GM23338 (cell line): ENCODE measurements around the gene TPMT. TPM values are rescaled to one million over a fixed set of nuclear protein-coding genes. Genes with fewer than 3 reads are reported as not detected.

Experiments
- ATAC-seq: fragments of 200-7000 bp; cut with Tn5 transposase; 3 replicates; pipeline ENCODE4 v1.9.1; 2020
- DNase-seq: peaks from one replicate; pipeline ENCODE4 v3.0.0-alpha.2; 2015; ENCODE audit warnings: low spot score
- H2AFZ ChIP-seq: fragments of 200-600 bp; sonication (generic); 2 replicates; pipeline ENCODE4 v1.8.0; 2016; ENCODE audit warnings: antibody characterized with exemption, mild to moderate bottlenecking, moderate library complexity
- H3F3A ChIP-seq: fragments of 200-600 bp; sonication (generic); replicated peaks from 2 replicates; pipeline ENCODE4 v1.8.0; 2017; ENCODE audit warnings: antibody characterized with exemption, mixed run types, low read depth
- H3K27ac ChIP-seq: fragments of 200-600 bp; sonication (generic); 2 replicates; pipeline ENCODE4 v1.6.1; 2016; ENCODE audit warnings: low read depth
- H3K27me3 ChIP-seq: fragments of 200-600 bp; sonication (generic); 2 replicates; pipeline ENCODE4 v1.8.0; 2016; ENCODE audit warnings: mild to moderate bottlenecking, mixed run types, moderate library complexity; ENCODE audit not compliant: insufficient read depth
- H3K36me3 ChIP-seq: fragments of 200-600 bp; sonication (generic); 2 replicates; pipeline ENCODE4 v1.8.0; 2016; ENCODE audit warnings: mild to moderate bottlenecking; ENCODE audit not compliant: insufficient read depth
- H3K4me1 ChIP-seq: fragments of 200-600 bp; sonication (generic); 2 replicates; pipeline ENCODE4 v1.8.0; 2016; ENCODE audit warnings: mild to moderate bottlenecking, moderate library complexity; ENCODE audit not compliant: insufficient read depth
- H3K4me2 ChIP-seq: fragments of 200-600 bp; sonication (generic); 2 replicates; pipeline ENCODE4 v1.7.1; 2017; ENCODE audit warnings: mixed run types
- H3K4me3 ChIP-seq: fragments of 200-600 bp; sonication (generic); 2 replicates; pipeline ENCODE4 v1.6.1; 2016; ENCODE audit warnings: mixed run types
- H3K79me2 ChIP-seq: fragments of 200-600 bp; sonication (generic); replicated peaks from 2 replicates; pipeline ENCODE4 v1.8.0; 2017; ENCODE audit warnings: mild to moderate bottlenecking; ENCODE audit not compliant: insufficient read depth
- H3K9me2 ChIP-seq: fragments of 200-600 bp; sonication (generic); 2 replicates; pipeline ENCODE4 v1.8.0; 2017; ENCODE audit not compliant: insufficient read depth
- H4K20me1 ChIP-seq: fragments of 200-600 bp; sonication (generic); replicated peaks from 2 replicates; pipeline ENCODE4 v1.8.0; 2017; ENCODE audit warnings: mild to moderate bottlenecking; ENCODE audit not compliant: insufficient read depth
- H3K27ac Mint-ChIP-seq: 2 replicates; pipeline ENCODE4 v1.8.0; 2020; ENCODE audit warnings: inconsistent platforms, mild to moderate bottlenecking, moderate library complexity, mixed read lengths
- H3K27me3 Mint-ChIP-seq: 3 replicates; pipeline ENCODE4 v1.8.0; 2022; ENCODE audit warnings: low read depth, mild to moderate bottlenecking, moderate library complexity, mixed read lengths, inconsistent platforms; ENCODE audit not compliant: insufficient read depth, poor library complexity
- H3K36me3 Mint-ChIP-seq: 3 replicates; pipeline ENCODE4 v1.8.0; 2021; ENCODE audit warnings: low read depth, mild to moderate bottlenecking, inconsistent platforms, moderate library complexity, mixed read lengths
- H3K4me1 Mint-ChIP-seq: 3 replicates; pipeline ENCODE4 v1.8.0; 2020; ENCODE audit warnings: mild to moderate bottlenecking, inconsistent platforms, mixed read lengths
- H3K4me3 Mint-ChIP-seq: 3 replicates; pipeline ENCODE4 v1.8.0; 2021; ENCODE audit warnings: moderate library complexity, mild to moderate bottlenecking, inconsistent platforms, mixed read lengths
- H3K9me3 Mint-ChIP-seq: 3 replicates; pipeline ENCODE4 v1.8.0; 2020; ENCODE audit warnings: moderate library complexity, mild to moderate bottlenecking, inconsistent platforms, mixed read lengths
- CREB1 ChIP-seq: fragments of 250-450 bp; sonication (Bioruptor Pico); IDR thresholded peaks from 2 replicates; pipeline ENCODE4 v1.5.0; 2020; ENCODE audit warnings: low read depth, mild to moderate bottlenecking, moderate library complexity
- CTCF ChIP-seq, 2 experiments: fragments of 200-600 bp in 1 of 2; sonication (generic) in 1 of 2; conservative IDR thresholded peaks; 2 replicates each; pipeline versions ENCODE4 v1.5.1 to v1.6.1; 2016 to 2017; ENCODE audit warnings: antibody characterized with exemption in 2 of 2, low read depth in 2 of 2, mild to moderate bottlenecking in 2 of 2, moderate library complexity in 1 of 2
- EZH2 ChIP-seq: fragments of 200-600 bp; sonication (generic); IDR thresholded peaks from one replicate; pipeline ENCODE4 v1.8.0; 2017; ENCODE audit warnings: antibody characterized with exemption, mild to moderate bottlenecking, low read depth; ENCODE audit not compliant: unreplicated experiment
- EZH2phosphoT487 ChIP-seq: fragments of 200-600 bp; sonication (generic); IDR thresholded peaks from one replicate; pipeline ENCODE4 v1.8.1; 2018; ENCODE audit warnings: antibody characterized with exemption; ENCODE audit not compliant: unreplicated experiment
- JUNB ChIP-seq: IDR thresholded peaks from one replicate; pipeline ENCODE4 v1.6.1; 2016; ENCODE audit warnings: antibody characterized with exemption; ENCODE audit not compliant: unreplicated experiment
- NANOG ChIP-seq: IDR thresholded peaks from 2 replicates; pipeline ENCODE4 v1.6.1; 2016; ENCODE audit warnings: antibody characterized with exemption, borderline replicate concordance
- POLR2AphosphoS5 ChIP-seq: IDR thresholded peaks from 2 replicates; pipeline ENCODE4 v1.6.1; 2016; ENCODE audit warnings: antibody characterized with exemption, low read depth
- REST ChIP-seq: IDR thresholded peaks from one replicate; pipeline ENCODE4 v1.6.1; 2018; ENCODE audit warnings: antibody characterized with exemption; ENCODE audit not compliant: unreplicated experiment
- STAT1 ChIP-seq: IDR thresholded peaks from one replicate; pipeline ENCODE4 v1.6.1; 2016; ENCODE audit warnings: antibody characterized with exemption; ENCODE audit not compliant: unreplicated experiment
- ZNF114 ChIP-seq: fragments of 250-450 bp; sonication (Bioruptor Pico); IDR thresholded peaks from 2 replicates; pipeline ENCODE4 v1.5.0; 2020; ENCODE audit warnings: mild to moderate bottlenecking, moderate library complexity
- ZNF331 ChIP-seq: fragments of 250-450 bp; sonication (Bioruptor Pico); IDR thresholded peaks from 2 replicates; pipeline ENCODE4 v1.5.0; 2020; ENCODE audit warnings: low read depth, mild to moderate bottlenecking, moderate library complexity
- ZNF462 ChIP-seq: fragments of 250-450 bp; sonication (Bioruptor Pico); IDR thresholded peaks from 2 replicates; pipeline ENCODE4 v1.5.0; 2020; ENCODE audit warnings: mild to moderate bottlenecking, moderate library complexity
- polyA plus RNA-seq: library from polyadenylated mRNA; unstranded; fragments of >200 nt; fragmentation: Nextera tagmentation; extraction: Ambion mirVana; gene quantifications from 2 replicates; pipeline ENCODE4 v1.2.1, GENCODE V29; 2016
- total RNA-seq: library from RNA; depleted of rRNA; stranded (reverse); fragments of >200 nt; shearing (Covaris generic); gene quantifications from 2 replicates; pipeline ENCODE4 v1.2.3, GENCODE V29; 2014
- TF ChIP-seq, protein P1 (sequence below): IDR thresholded peaks from 2 replicates; pipeline ENCODE4 v1.6.1; 2016; ENCODE audit warnings: antibody characterized with exemption

The TPMT gene
- total and polyA plus RNA-seq, 2 experiments from 2014 or later: 19.5 to 21.6 TPM

DNA sequence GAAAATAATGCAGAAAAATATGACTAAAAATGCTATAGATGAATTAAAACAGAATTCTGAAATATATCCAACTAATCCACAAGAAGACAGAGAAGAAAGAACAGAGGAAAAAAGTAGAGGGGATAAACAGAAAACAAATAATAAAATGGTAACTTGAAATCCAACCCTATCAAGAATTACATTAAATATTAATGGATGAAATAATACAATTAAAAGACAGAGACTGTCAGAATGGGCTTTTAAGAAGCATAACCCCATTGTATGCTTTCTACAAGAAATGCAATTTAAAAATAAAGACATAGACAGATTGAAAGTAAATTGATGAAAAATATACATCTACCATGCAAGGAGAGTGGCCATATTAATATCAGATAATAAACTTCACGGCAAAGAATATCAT, 47.8 kb downstream of the TPMT start:
- Histone ChIP-seq H3K4me1 (no peaks in the 10 kb centered on the region), H3K4me3 (no peak overlapping the region), H3K4me2 (no peak overlapping the region), H3K79me2 (no peaks in the 10 kb centered on the region), H3K9me2 (no peaks in the 10 kb centered on the region), H3K27me3 (no peaks in the 10 kb centered on the region), H3F3A (no peaks in the 10 kb centered on the region), H3K27ac (no peak overlapping the region), H4K20me1 (no peaks in the 10 kb centered on the region), H3K36me3 (peaks cover 13% of the 10 kb centered on the region), H2AFZ (no peak overlapping the region)
- ATAC-seq (no peak), DNase-seq (no peak)
- H3K36me3 Mint-ChIP-seq: peaks cover 6% of the 10 kb centered on the region; the same call in 2 of the 3 replicates
- peaks cover 18% of the 10 kb centered on the region for H3K9me3 Mint-ChIP-seq
- peaks cover 7% of the 10 kb centered on the region for H3K27me3 Mint-ChIP-seq
- TF ChIP-seq NANOG (no peak), REST (no peak), ZNF331 (CRISPR knock-in tag) (no peak), EZH2phosphoT487 (no peak), POLR2AphosphoS5 (no peak), EZH2 (no peak), JUNB (no peak), ZNF114 (CRISPR knock-in tag) (no peak), ZNF462 (CRISPR knock-in tag) (no peak), STAT1 (no peak), CTCF (conservative IDR thresholded peaks at IDR 0.05; ENCODE audit: low read depth in 2 of 2) (no peak), CREB1 (CRISPR knock-in tag) (no peak)
- TF ChIP-seq, protein P1, sequence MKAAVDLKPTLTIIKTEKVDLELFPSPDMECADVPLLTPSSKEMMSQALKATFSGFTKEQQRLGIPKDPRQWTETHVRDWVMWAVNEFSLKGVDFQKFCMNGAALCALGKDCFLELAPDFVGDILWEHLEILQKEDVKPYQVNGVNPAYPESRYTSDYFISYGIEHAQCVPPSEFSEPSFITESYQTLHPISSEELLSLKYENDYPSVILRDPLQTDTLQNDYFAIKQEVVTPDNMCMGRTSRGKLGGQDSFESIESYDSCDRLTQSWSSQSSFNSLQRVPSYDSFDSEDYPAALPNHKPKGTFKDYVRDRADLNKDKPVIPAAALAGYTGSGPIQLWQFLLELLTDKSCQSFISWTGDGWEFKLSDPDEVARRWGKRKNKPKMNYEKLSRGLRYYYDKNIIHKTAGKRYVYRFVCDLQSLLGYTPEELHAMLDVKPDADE: no peak
- no peak overlapping the region for H3K27ac Mint-ChIP-seq
- H3K4me3 Mint-ChIP-seq: no peak overlapping the region
- H3K4me1 Mint-ChIP-seq: peaks cover 6% of the 10 kb centered on the region
